ENCODE measurements around the gene LRP4. TPM values are rescaled to one million over a fixed set of nuclear protein-coding genes. Genes with fewer than 3 reads are reported as not detected.

LRP4 gene
- total RNA-seq, 1 experiment from 2014 or later, result 11.6 TPM

GRCh38 chr11:46876471-46876870 lies 41.9 kb downstream of the LRP4 start:
- Histone ChIP-seq H4K91ac (ENCODE audit: insufficient read length, low read depth, low read length) (no peak overlapping the region), H4K8ac (replicated peaks; ENCODE audit: insufficient read length, low read depth, low read length) (no peak overlapping the region), H3K4ac (ENCODE audit: low read depth, low read length) (no peak overlapping the region), H3K27ac (ENCODE audit: insufficient read length, low read depth, low read length) (no peak overlapping the region), H2BK120ac (ENCODE audit: low read depth, low read length, poor library complexity, severe bottlenecking) (no peak overlapping the region), H2BK20ac (ENCODE audit: low read depth, low read length, poor library complexity, severe bottlenecking) (no peak overlapping the region), H2AK5ac (ENCODE audit: insufficient read length, low read length) (no peak overlapping the region), H4K20me1 (ENCODE audit: control insufficient read depth, insufficient read depth, insufficient read length) (no peaks in the 10 kb centered on the region), H2BK5ac (ENCODE audit: insufficient read length, low read length) (no peak overlapping the region), H3T11ph (ENCODE audit: low read length) (no peak overlapping the region), H2BK12ac (ENCODE audit: insufficient read length, low read depth, low read length) (no peak overlapping the region), H3K4me1 (ENCODE audit: insufficient read depth, low read length) (no peaks in the 10 kb centered on the region), H3K79me2 (ENCODE audit: insufficient read depth, low read length) (no peaks in the 10 kb centered on the region), H4K5ac (ENCODE audit: insufficient read length, low read depth, low read length) (no peak overlapping the region), H3K79me1 (ENCODE audit: insufficient read depth, low read depth, low read length, poor library complexity, severe bottlenecking) (no peaks in the 10 kb centered on the region), H3K23me2 (ENCODE audit: insufficient read length, low read depth, low read length, poor library complexity, severe bottlenecking) (no peaks in the 10 kb centered on the region), H2BK15ac (ENCODE audit: low read depth, low read length) (no peak overlapping the region), H3K14ac (ENCODE audit: insufficient read depth, low read length) (no peak overlapping the region), H2AFZ (ENCODE audit: low read length) (no peak overlapping the region), H3K23ac (ENCODE audit: insufficient read length, low read depth, low read length) (no peak overlapping the region), H3K27me3 (ENCODE audit: insufficient read depth, low read length) (no peaks in the 10 kb centered on the region), H3K56ac (ENCODE audit: insufficient read length, low read depth, low read length) (no peak overlapping the region), H3K9ac (ENCODE audit: extremely low read depth, insufficient read length, low read length) (no peak overlapping the region), H3K4me2 (ENCODE audit: insufficient read depth, insufficient read length, low read length) (no peak overlapping the region), H3K9me3 (ENCODE audit: control insufficient read depth, low read depth, low read length) (no peaks in the 10 kb centered on the region), H3K18ac (ENCODE audit: insufficient read length, low read depth, low read length) (no peak overlapping the region)
- Mint-ChIP-seq H3K9me3 (no peaks in the 10 kb centered on the region), H3K36me3 (ENCODE audit: insufficient read depth in 1 of 3, low read depth in 3 of 3) (peaks cover 42 to 62% (median 57%) of the 10 kb centered on the region in 3 experiments; a peak in 6 of 7 replicates), H3K27ac (no peak overlapping the region; a peak in 1 of 7 replicates), H3K27me3 (ENCODE audit: low read depth) (no peaks in the 10 kb centered on the region), H3K4me1 (no peaks in the 10 kb centered on the region), H3K4me3 (no peak overlapping the region)
- TF ChIP-seq CTCF (conservative IDR thresholded peaks at IDR 0.05), result no peak
- WGBS (ENCODE audit: extremely low coverage, insufficient read length, low lambda C conversion rate), result no CpG with 5 or more reads among the region's 11 CpGs
- DNase-seq, result no peak
